ENCODE measurements around the gene TBC1D1. TPM values are rescaled to one million over a fixed set of nuclear protein-coding genes. Genes with fewer than 3 reads are reported as not detected.

TBC1D1 gene
- total RNA-seq, 5 donors from 2014 or later (not counting 1 experiment from before 2014, with no cell fraction given): 46.3 to 58.1 (median 47.6) TPM

DNA sequence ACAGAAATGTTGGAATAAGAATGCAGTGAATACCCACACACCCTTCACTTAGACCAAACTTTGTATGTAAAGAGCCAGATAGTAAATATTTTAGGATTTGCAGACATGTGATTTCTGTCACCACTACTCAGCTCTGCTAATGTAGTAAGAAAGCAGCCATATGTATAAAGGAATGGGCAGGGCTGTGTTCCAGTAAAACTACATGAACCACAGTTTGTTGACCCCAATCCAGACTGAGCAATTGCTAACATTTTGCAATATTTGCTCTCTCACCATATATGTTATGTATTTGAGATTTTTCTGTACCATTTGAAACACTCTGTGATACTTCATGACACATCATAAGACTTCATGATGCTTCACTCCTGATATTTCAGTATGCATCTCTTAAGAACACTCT is 32.0 kb upstream of the TBC1D1 start:
- no peak for ATAC-seq (replicated peaks in 1 of 4)
- H3K27me3 ChIP-seq (replicated peaks in 1 of 2; ENCODE audit: control insufficient read depth in 2 of 2, extremely low read depth in 1 of 2, insufficient read depth in 2 of 2, low read length in 1 of 2): no peaks in the 10 kb centered on the region
- no peak overlapping the region for H3K27ac ChIP-seq (ENCODE audit: low read length)
- no peak overlapping the region for H3K4me3 ChIP-seq (ENCODE audit: control insufficient read depth in 1 of 2, extremely low read depth in 1 of 2, low read length in 1 of 2)
- ChIA-PET CTCF (interaction anchor here in 1 of 2 donors (2.1 kb wide), 1 partner anchor 55 kb away, joined by 4 read pairs; no protein-coding TSS in a partner anchor), POLR2A (interaction anchor here in 1 of 2 donors (0.6 kb wide), 1 partner anchor 48 kb away, joined by 3 read pairs; no protein-coding TSS in a partner anchor)
- H3K36me3 ChIP-seq (ENCODE audit: control insufficient read depth in 2 of 2, extremely low read depth in 1 of 2, insufficient read depth in 1 of 2, low read length in 1 of 2): peaks cover 0 to 32% of the 10 kb centered on the region in 2 donors
- no peaks in the 10 kb centered on the region for H3K9me3 ChIP-seq
- Mint-ChIP-seq H3K27ac (no peak overlapping the region), H3K36me3 (peaks cover 40% of the 10 kb centered on the region), H3K9me3 (no peaks in the 10 kb centered on the region), H3K27me3 (no peaks in the 10 kb centered on the region), H3K4me1 (no peaks in the 10 kb centered on the region), H3K4me3 (no peak overlapping the region)
- H3K4me1 ChIP-seq (ENCODE audit: control insufficient read depth in 1 of 2, extremely low read depth in 1 of 2, insufficient read depth in 2 of 2, low read length in 2 of 2): no peaks in the 10 kb centered on the region
- DNase-seq: no peak

- ATAC-seq (replicated peaks in 1 of 4) (no peak), DNase-seq (no peak)
- Histone ChIP-seq H3K4me1 (ENCODE audit: control insufficient read depth in 1 of 2, extremely low read depth in 1 of 2, insufficient read depth in 2 of 2, low read length in 2 of 2) (no peaks in the 10 kb centered on the region), H3K27me3 (replicated peaks in 1 of 2; ENCODE audit: control insufficient read depth in 2 of 2, extremely low read depth in 1 of 2, insufficient read depth in 2 of 2, low read length in 1 of 2) (no peaks in the 10 kb centered on the region), H3K9me3 (no peaks in the 10 kb centered on the region), H3K27ac (ENCODE audit: low read length) (no peak overlapping the region), H3K36me3 (ENCODE audit: control insufficient read depth in 2 of 2, extremely low read depth in 1 of 2, insufficient read depth in 1 of 2, low read length in 1 of 2) (peaks cover 0 to 27% of the 10 kb centered on the region in 2 donors), H3K4me3 (ENCODE audit: control insufficient read depth in 1 of 2, extremely low read depth in 1 of 2, low read length in 1 of 2) (no peak overlapping the region)
- Mint-ChIP-seq H3K27me3 (no peaks in the 10 kb centered on the region), H3K9me3 (no peaks in the 10 kb centered on the region), H3K27ac (no peak overlapping the region), H3K4me3 (no peak overlapping the region), H3K4me1 (no peaks in the 10 kb centered on the region), H3K36me3 (peaks cover 35% of the 10 kb centered on the region)
- ChIA-PET POLR2A (no interaction called here), CTCF (interaction anchor here in 1 of 2 donors (1.4 kb wide), 1 partner anchor 56 kb away, joined by 5 read pairs; no protein-coding TSS in a partner anchor)
- no CpG with 5 or more reads among the region's 1 CpG for WGBS (ENCODE audit: insufficient coverage)
Measured at GRCh38 chr4:37860266-37860665, 30.6 kb upstream of the TBC1D1 start.

DNA sequence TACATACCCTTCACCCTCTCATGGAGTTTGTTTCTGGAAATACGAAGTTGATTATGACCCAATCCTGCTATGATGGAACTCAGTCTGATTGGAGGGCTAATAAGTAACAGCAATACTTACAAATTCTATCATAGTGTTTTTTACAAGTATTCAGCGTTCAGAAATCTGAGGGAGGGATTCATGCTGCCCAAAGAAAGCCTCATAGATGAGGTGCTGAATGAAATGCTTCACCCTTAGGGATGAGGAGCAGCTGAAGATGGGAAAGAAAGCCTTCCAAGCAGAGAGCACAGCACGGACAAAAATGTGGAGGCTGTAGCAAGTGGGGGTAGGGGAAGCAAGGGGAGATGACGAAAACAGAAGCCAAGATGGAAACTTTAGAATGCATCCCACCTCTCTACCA is 27.9 kb upstream of the TBC1D1 start:
- H3K4me1 Mint-ChIP-seq: no peaks in the 10 kb centered on the region
- Histone ChIP-seq H3K27ac (ENCODE audit: low read length) (no peak overlapping the region), H3K9me3 (no peaks in the 10 kb centered on the region), H3K4me1 (ENCODE audit: control insufficient read depth in 1 of 2, extremely low read depth in 1 of 2, insufficient read depth in 2 of 2, low read length in 2 of 2) (no peaks in the 10 kb centered on the region), H3K36me3 (ENCODE audit: control insufficient read depth in 2 of 2, extremely low read depth in 1 of 2, insufficient read depth in 1 of 2, low read length in 1 of 2) (peaks cover 4 to 20% of the 10 kb centered on the region in 2 donors), H3K4me3 (ENCODE audit: control insufficient read depth in 1 of 2, extremely low read depth in 1 of 2, low read length in 1 of 2) (no peak overlapping the region), H3K27me3 (replicated peaks in 1 of 2; ENCODE audit: control insufficient read depth in 2 of 2, extremely low read depth in 1 of 2, insufficient read depth in 2 of 2, low read length in 1 of 2) (no peaks in the 10 kb centered on the region)
- ChIA-PET POLR2A (no interaction called here), CTCF (no interaction called here)
- H3K27me3 Mint-ChIP-seq: no peaks in the 10 kb centered on the region
- H3K36me3 Mint-ChIP-seq: peaks cover 44% of the 10 kb centered on the region
- 100% methylated on average over 1 of the region's 4 CpGs for WGBS (ENCODE audit: insufficient coverage)
- ATAC-seq (replicated peaks in 1 of 4) (no peak), DNase-seq (no peak)
- no peak overlapping the region for H3K4me3 Mint-ChIP-seq
- H3K9me3 Mint-ChIP-seq: no peaks in the 10 kb centered on the region
- no peak overlapping the region for H3K27ac Mint-ChIP-seq

- H3K36me3 Mint-ChIP-seq: peaks cover 46% of the 10 kb centered on the region
- 77% methylated on average over 3 of the region's 4 CpGs for WGBS (ENCODE audit: insufficient coverage)
- H3K36me3 ChIP-seq (ENCODE audit: control insufficient read depth in 2 of 2, extremely low read depth in 1 of 2, insufficient read depth in 1 of 2, low read length in 1 of 2): peaks cover 4 to 11% of the 10 kb centered on the region in 2 donors
- no peaks in the 10 kb centered on the region for H3K27me3 ChIP-seq (replicated peaks in 1 of 2; ENCODE audit: control insufficient read depth in 2 of 2, extremely low read depth in 1 of 2, insufficient read depth in 2 of 2, low read length in 1 of 2)
- no peak overlapping the region for H3K27ac ChIP-seq (ENCODE audit: low read length)
- H3K4me3 ChIP-seq (ENCODE audit: control insufficient read depth in 1 of 2, extremely low read depth in 1 of 2, low read length in 1 of 2): no peak overlapping the region
- ATAC-seq (replicated peaks in 1 of 4) (no peak), DNase-seq (no peak)
- no peak overlapping the region for H3K4me3 Mint-ChIP-seq
- no peaks in the 10 kb centered on the region for H3K4me1 Mint-ChIP-seq
- no peaks in the 10 kb centered on the region for H3K9me3 ChIP-seq
- H3K4me1 ChIP-seq (ENCODE audit: control insufficient read depth in 1 of 2, extremely low read depth in 1 of 2, insufficient read depth in 2 of 2, low read length in 2 of 2): no peaks in the 10 kb centered on the region
- no peaks in the 10 kb centered on the region for H3K9me3 Mint-ChIP-seq
- ChIA-PET POLR2A (no interaction called here), CTCF (no interaction called here)
- no peaks in the 10 kb centered on the region for H3K27me3 Mint-ChIP-seq
- no peak overlapping the region for H3K27ac Mint-ChIP-seq
Measured at GRCh38 chr4:37864786-37865185, 26.1 kb upstream of the TBC1D1 start.

- POLR2A ChIA-PET: no interaction called here
- no peak overlapping the region for H3K27ac ChIP-seq (ENCODE audit: low read length)
- H3K27me3 ChIP-seq (replicated peaks in 1 of 2; ENCODE audit: control insufficient read depth in 2 of 2, extremely low read depth in 1 of 2, insufficient read depth in 2 of 2, low read length in 1 of 2): no peaks in the 10 kb centered on the region
- H3K9me3 ChIP-seq: no peaks in the 10 kb centered on the region
- H3K36me3 ChIP-seq (ENCODE audit: control insufficient read depth in 2 of 2, extremely low read depth in 1 of 2, insufficient read depth in 1 of 2, low read length in 1 of 2): peaks cover 4 to 11% of the 10 kb centered on the region in 2 donors
- Mint-ChIP-seq H3K36me3 (peaks cover 46% of the 10 kb centered on the region), H3K9me3 (no peaks in the 10 kb centered on the region), H3K4me3 (no peak overlapping the region), H3K27ac (no peak overlapping the region), H3K27me3 (no peaks in the 10 kb centered on the region), H3K4me1 (no peaks in the 10 kb centered on the region)
- no peak overlapping the region for H3K4me3 ChIP-seq (ENCODE audit: control insufficient read depth in 1 of 2, extremely low read depth in 1 of 2, low read length in 1 of 2)
- H3K4me1 ChIP-seq (ENCODE audit: control insufficient read depth in 1 of 2, extremely low read depth in 1 of 2, insufficient read depth in 2 of 2, low read length in 2 of 2): no peaks in the 10 kb centered on the region
- no CpG with 5 or more reads among the region's 3 CpGs for WGBS (ENCODE audit: insufficient coverage)
- no peak for ATAC-seq (replicated peaks in 1 of 4)
- no peak for DNase-seq
- CTCF ChIA-PET: no interaction called here
Measured at GRCh38 chr4:37865450-37865849, 25.4 kb upstream of the TBC1D1 start.

- Mint-ChIP-seq H3K36me3 (peaks cover 40% of the 10 kb centered on the region), H3K27ac (no peak overlapping the region), H3K27me3 (no peaks in the 10 kb centered on the region), H3K4me1 (peaks cover 4 to 5% (median 4%) of the 10 kb centered on the region in 3 donors), H3K9me3 (no peaks in the 10 kb centered on the region), H3K4me3 (no peak overlapping the region)
- no peaks in the 10 kb centered on the region for H3K4me1 ChIP-seq (ENCODE audit: control insufficient read depth in 1 of 2, extremely low read depth in 1 of 2, insufficient read depth in 2 of 2, low read length in 2 of 2)
- H3K9me3 ChIP-seq: no peaks in the 10 kb centered on the region
- CTCF ChIA-PET: no interaction called here
- DNase-seq: no peak
- H3K27ac ChIP-seq (ENCODE audit: low read length): no peak overlapping the region
- ATAC-seq (replicated peaks in 1 of 4): no peak
- no peak overlapping the region for H3K4me3 ChIP-seq (ENCODE audit: control insufficient read depth in 1 of 2, extremely low read depth in 1 of 2, low read length in 1 of 2)
- POLR2A ChIA-PET: interaction anchor here in 1 of 2 donors (0.6 kb wide), 1 partner anchor 50 kb away, joined by 4 read pairs; no protein-coding TSS in a partner anchor
- H3K36me3 ChIP-seq (ENCODE audit: control insufficient read depth in 2 of 2, extremely low read depth in 1 of 2, insufficient read depth in 1 of 2, low read length in 1 of 2): peaks cover 4 to 8% of the 10 kb centered on the region in 2 donors
- no peaks in the 10 kb centered on the region for H3K27me3 ChIP-seq (replicated peaks in 1 of 2; ENCODE audit: control insufficient read depth in 2 of 2, extremely low read depth in 1 of 2, insufficient read depth in 2 of 2, low read length in 1 of 2)
- WGBS (ENCODE audit: insufficient coverage): 91% methylated on average over 1 of the region's 3 CpGs
Measured at GRCh38 chr4:37867102-37867501, 23.8 kb upstream of the TBC1D1 start.

- Mint-ChIP-seq H3K27me3 (no peaks in the 10 kb centered on the region), H3K27ac (no peak overlapping the region), H3K9me3 (no peaks in the 10 kb centered on the region), H3K4me3 (no peak overlapping the region), H3K36me3 (peaks cover 36% of the 10 kb centered on the region), H3K4me1 (peaks cover 10 to 17% (median 11%) of the 10 kb centered on the region in 3 donors)
- H3K4me3 ChIP-seq (ENCODE audit: control insufficient read depth in 1 of 2, extremely low read depth in 1 of 2, low read length in 1 of 2): no peak overlapping the region
- DNase-seq (no peak), ATAC-seq (replicated peaks in 1 of 4) (no peak)
- no peaks in the 10 kb centered on the region for H3K9me3 ChIP-seq
- H3K4me1 ChIP-seq (ENCODE audit: control insufficient read depth in 1 of 2, extremely low read depth in 1 of 2, insufficient read depth in 2 of 2, low read length in 2 of 2): no peaks in the 10 kb centered on the region
- CTCF ChIA-PET: no interaction called here
- no peak overlapping the region for H3K27ac ChIP-seq (ENCODE audit: low read length)
- peaks cover 4 to 5% of the 10 kb centered on the region in 2 donors for H3K36me3 ChIP-seq (ENCODE audit: control insufficient read depth in 2 of 2, extremely low read depth in 1 of 2, insufficient read depth in 1 of 2, low read length in 1 of 2)
- no peaks in the 10 kb centered on the region for H3K27me3 ChIP-seq (replicated peaks in 1 of 2; ENCODE audit: control insufficient read depth in 2 of 2, extremely low read depth in 1 of 2, insufficient read depth in 2 of 2, low read length in 1 of 2)
- POLR2A ChIA-PET: no interaction called here
- 96% methylated on average over 3 of the region's 4 CpGs for WGBS (ENCODE audit: insufficient coverage)
Measured at GRCh38 chr4:37868238-37868637, 22.6 kb upstream of the TBC1D1 start.

Data from T-cell (primary cell).